Mesenchymal stem cell (in vitro differentiated cells and primary cell): ENCODE results near the gene COL28A1.

Experiments
- DNase-seq: peaks from one replicate; pipeline ENCODE4 v3.0.0-alpha.2; 2013
- H2AFZ ChIP-seq: one replicate; pipeline ENCODE4 v1.6.1; 2013; ENCODE audit warnings: low read depth, mild to moderate bottlenecking, control low read depth, inconsistent platforms, low read length, moderate library complexity
- H2AK5ac ChIP-seq: 2 replicates; pipeline ENCODE4 v1.6.1; 2013; ENCODE audit warnings: low read length, moderate library complexity, mild to moderate bottlenecking, inconsistent platforms; ENCODE audit not compliant: severe bottlenecking
- H2BK120ac ChIP-seq: one replicate; pipeline ENCODE4 v1.6.1; 2013; ENCODE audit warnings: low read depth, mild to moderate bottlenecking, inconsistent platforms, low read length, moderate library complexity
- H2BK12ac ChIP-seq, 2 experiments: one replicate each; pipeline ENCODE4 v1.6.1; 2013; ENCODE audit warnings: inconsistent platforms in 2 of 2, low read length in 2 of 2, mild to moderate bottlenecking in 2 of 2, moderate library complexity in 2 of 2, control low read depth in 1 of 2
- H2BK15ac ChIP-seq: one replicate; pipeline ENCODE4 v1.6.1; 2013; ENCODE audit warnings: mild to moderate bottlenecking, low read depth, inconsistent platforms; ENCODE audit not compliant: poor library complexity, severe bottlenecking
- H2BK5ac ChIP-seq: 2 replicates; pipeline ENCODE4 v1.6.1; 2013; ENCODE audit warnings: low read depth, mild to moderate bottlenecking, low read length, control low read depth, inconsistent platforms; ENCODE audit not compliant: poor library complexity, severe bottlenecking
- H3K14ac ChIP-seq, 2 experiments: one replicate each; pipeline ENCODE4 v1.6.1; 2013; ENCODE audit warnings: inconsistent platforms in 2 of 2, low read length in 2 of 2, control low read depth in 1 of 2, mild to moderate bottlenecking in 1 of 2, moderate library complexity in 1 of 2
- H3K18ac ChIP-seq, 2 experiments: one replicate each; pipeline ENCODE4 v1.6.1; 2013; ENCODE audit warnings: inconsistent platforms in 2 of 2, low read length in 2 of 2, control low read depth in 1 of 2, low read depth in 1 of 2, mild to moderate bottlenecking in 1 of 2
- H3K23ac ChIP-seq, 2 experiments: one replicate each; pipeline ENCODE4 v1.6.1; 2013; ENCODE audit warnings: inconsistent platforms in 2 of 2, low read length in 2 of 2, mild to moderate bottlenecking in 2 of 2, moderate library complexity in 2 of 2, control low read depth in 1 of 2
- H3K27ac ChIP-seq: 2 replicates; pipeline ENCODE4 v1.5.1; 2013; ENCODE audit warnings: mild to moderate bottlenecking, moderate library complexity, low read length, control low read depth, inconsistent platforms; ENCODE audit not compliant: poor library complexity, severe bottlenecking
- H3K27me3 ChIP-seq, 2 experiments: 2 replicates each; pipeline versions ENCODE4 v1.6.1 to v1.7.0; 2013; ENCODE audit warnings: low read length in 2 of 2, mild to moderate bottlenecking in 2 of 2, moderate library complexity in 2 of 2, control low read depth in 1 of 2, inconsistent platforms in 1 of 2; ENCODE audit not compliant: control insufficient read depth in 1 of 2, insufficient read depth in 1 of 2
- H3K36me3 ChIP-seq, 2 experiments: 2 replicates each; pipeline versions ENCODE4 v1.6.1 to v1.7.0; 2013; ENCODE audit warnings: low read length in 2 of 2, control low read depth in 1 of 2, inconsistent platforms in 1 of 2, low read depth in 1 of 2, mild to moderate bottlenecking in 1 of 2; ENCODE audit not compliant: insufficient read depth in 2 of 2, control insufficient read depth in 1 of 2
- H3K4ac ChIP-seq, 2 experiments: one replicate each; pipeline ENCODE4 v1.6.1; 2013; ENCODE audit warnings: inconsistent platforms in 2 of 2, low read length in 2 of 2, mild to moderate bottlenecking in 2 of 2, moderate library complexity in 2 of 2, control low read depth in 1 of 2, low read depth in 1 of 2
- H3K4me1 ChIP-seq: 2 replicates; pipeline ENCODE4 v1.6.1; 2013; ENCODE audit warnings: low read depth, low read length, control low read depth; ENCODE audit not compliant: control insufficient read depth, insufficient read depth
- H3K4me2 ChIP-seq: 2 replicates; pipeline ENCODE4 v1.6.1; 2013; ENCODE audit warnings: low read length, mild to moderate bottlenecking, inconsistent platforms; ENCODE audit not compliant: poor library complexity, severe bottlenecking
- H3K4me3 ChIP-seq, 2 experiments: 2 replicates each; pipeline versions ENCODE4 v1.5.1 to v1.7.0; 2013; ENCODE audit warnings: low read length in 2 of 2, mild to moderate bottlenecking in 2 of 2, control low read depth in 1 of 2, low read depth in 1 of 2; ENCODE audit not compliant: insufficient read depth in 1 of 2
- H3K79me1 ChIP-seq: replicated peaks from 2 replicates; pipeline ENCODE4 v1.6.1; 2013; ENCODE audit warnings: mild to moderate bottlenecking, control low read depth, low read length, inconsistent platforms; ENCODE audit not compliant: poor library complexity, severe bottlenecking
- H3K9ac ChIP-seq: 2 replicates; pipeline ENCODE4 v1.7.0; 2013; ENCODE audit warnings: mild to moderate bottlenecking, low read length, moderate library complexity
- H3K9me3 ChIP-seq: 2 replicates; pipeline ENCODE4 v1.7.0; 2013; ENCODE audit warnings: mild to moderate bottlenecking, low read length; ENCODE audit not compliant: control insufficient read depth
- H4K8ac ChIP-seq: one replicate; pipeline ENCODE4 v1.6.1; 2013; ENCODE audit warnings: inconsistent platforms, mild to moderate bottlenecking, low read length, moderate library complexity
- H4K91ac ChIP-seq: one replicate; pipeline ENCODE4 v1.6.1; 2013; ENCODE audit warnings: mild to moderate bottlenecking, low read length, inconsistent platforms
- WGBS: methylation state at CpG from one replicate; pipeline ENCODE4 v1.1.7; 2013; ENCODE audit warnings: mixed read lengths; 5-methylcytosine and 5-hydroxymethylcytosine counted together

COL28A1 gene

GRCh38 chr7:7533831-7534430 is 1.7 kb downstream of the COL28A1 start:
- Histone ChIP-seq H3K27me3 (no peaks in the 10 kb centered on the region), H3K9ac (no peak overlapping the region), H3K23ac (no peak overlapping the region), H3K18ac (no peak overlapping the region), H2AK5ac (no peak overlapping the region), H4K8ac (no peak overlapping the region), H3K4me3 (no peak overlapping the region), H2BK15ac (no peak overlapping the region), H3K27ac (no peak overlapping the region), H2AFZ (no peak overlapping the region), H3K14ac (no peak overlapping the region), H3K4ac (no peak overlapping the region), H3K4me2 (no peak overlapping the region), H3K79me1 (no peaks in the 10 kb centered on the region), H2BK12ac (no peak overlapping the region), H3K36me3 (no peaks in the 10 kb centered on the region), H3K9me3 (no peaks in the 10 kb centered on the region), H4K91ac (no peak overlapping the region), H2BK5ac (no peak overlapping the region), H2BK120ac (no peak overlapping the region), H3K4me1 (peaks cover 2% of the 10 kb centered on the region)
- no peak for DNase-seq
- 94% methylated on average over 3 of the region's 3 CpGs for WGBS

GRCh38 chr7:7529328-7529727 is 6.3 kb downstream of the COL28A1 start:
- Histone ChIP-seq H4K91ac (no peak overlapping the region), H3K27me3 (no peaks in the 10 kb centered on the region), H2AFZ (no peak overlapping the region), H4K8ac (no peak overlapping the region), H2BK5ac (no peak overlapping the region), H3K4me3 (no peak overlapping the region), H3K9ac (no peak overlapping the region), H3K14ac (no peak overlapping the region), H3K27ac (no peak overlapping the region), H3K18ac (no peak overlapping the region), H3K36me3 (no peaks in the 10 kb centered on the region), H3K4ac (no peak overlapping the region), H3K4me1 (no peaks in the 10 kb centered on the region), H2BK12ac (no peak overlapping the region), H3K79me1 (no peaks in the 10 kb centered on the region), H2BK15ac (no peak overlapping the region), H2AK5ac (no peak overlapping the region), H3K4me2 (no peak overlapping the region), H3K9me3 (no peaks in the 10 kb centered on the region), H2BK120ac (no peak overlapping the region), H3K23ac (no peak overlapping the region)
- DNase-seq, result no peak
- WGBS, result 96% methylated on average over 4 of the region's 4 CpGs

GRCh38 chr7:7527047-7527446 is 8.6 kb downstream of the COL28A1 start:
- WGBS, result 96% methylated on average over 3 of the region's 3 CpGs
- Histone ChIP-seq H2BK15ac (no peak overlapping the region), H2BK5ac (no peak overlapping the region), H3K36me3 (no peaks in the 10 kb centered on the region), H2AK5ac (no peak overlapping the region), H4K91ac (no peak overlapping the region), H2BK12ac (no peak overlapping the region), H2AFZ (no peak overlapping the region), H3K14ac (no peak overlapping the region), H3K4me3 (no peak overlapping the region), H2BK120ac (no peak overlapping the region), H3K23ac (no peak overlapping the region), H3K27me3 (no peaks in the 10 kb centered on the region), H3K27ac (no peak overlapping the region), H3K4me2 (no peak overlapping the region), H3K79me1 (no peaks in the 10 kb centered on the region), H3K9ac (no peak overlapping the region), H3K4me1 (no peaks in the 10 kb centered on the region), H4K8ac (no peak overlapping the region), H3K9me3 (no peaks in the 10 kb centered on the region), H3K18ac (no peak overlapping the region), H3K4ac (no peak overlapping the region)
- DNase-seq, result no peak

GRCh38 chr7:7526006-7526405 is 9.7 kb downstream of the COL28A1 start:
- Histone ChIP-seq H3K79me1 (no peaks in the 10 kb centered on the region), H2AK5ac (no peak overlapping the region), H4K8ac (no peak overlapping the region)

More at GRCh38 chr7:7526006-7526405, 9.7 kb downstream of the COL28A1 start:
- no peak overlapping the region for H2AFZ ChIP-seq
- H3K36me3 ChIP-seq, result no peaks in the 10 kb centered on the region
- no peak overlapping the region for H3K14ac ChIP-seq
- H3K9me3 ChIP-seq, result no peaks in the 10 kb centered on the region
- no peak overlapping the region for H3K23ac ChIP-seq
- no peak overlapping the region for H3K4me2 ChIP-seq
- H3K4me1 ChIP-seq, result no peaks in the 10 kb centered on the region
- no peak overlapping the region for H2BK12ac ChIP-seq
- no peak overlapping the region for H3K9ac ChIP-seq
- H3K27ac ChIP-seq, result no peak overlapping the region
- no peak overlapping the region for H3K4ac ChIP-seq
- H2BK15ac ChIP-seq, result no peak overlapping the region
- H3K4me3 ChIP-seq, result no peak overlapping the region
- H2BK5ac ChIP-seq, result no peak overlapping the region
- H2BK120ac ChIP-seq, result no peak overlapping the region
- H3K18ac ChIP-seq, result no peak overlapping the region
- H4K91ac ChIP-seq, result no peak overlapping the region
- 100% methylated on average over 1 of the region's 2 CpGs for WGBS
- no peak for DNase-seq
- no peaks in the 10 kb centered on the region for H3K27me3 ChIP-seq
